ENCODE measurements around the gene CERS6. TPM values are rescaled to one million over a fixed set of nuclear protein-coding genes. Genes with fewer than 3 reads are reported as not detected.

Gene CERS6
- total and polyA plus RNA-seq, 10 of the 15 experiments (the other 5 are each of a cell fraction or from before 2014, with no cell fraction given): 1.3 to 20.4 (median 14.1) TPM

- TF ChIP-seq ZBTB40 (IDR thresholded peaks at IDR 0.05; ENCODE audit: borderline replicate concordance): no peak
- no peak for TF ChIP-seq MAX (IDR thresholded peaks at IDR 0.05; ENCODE audit: low read depth, low read length)
- no peak for TF ChIP-seq BRCA1 (IDR thresholded peaks at IDR 0.05; ENCODE audit: low read depth, low read length)
- TF ChIP-seq JUNB (IDR thresholded peaks at IDR 0.05): peak; percentile 97
- 0 out of 2 replicates have a peak, but pooled peaks have one; percentile 49 for TF ChIP-seq MYB (IDR thresholded peaks at IDR 0.05; ENCODE audit: borderline replicate concordance, low read depth, low read length)
- peak; percentile 83; the same call in 1 of the 2 replicates for TF ChIP-seq STAT3 (IDR thresholded peaks at IDR 0.05; ENCODE audit: low read depth, low read length)
- TF ChIP-seq IKZF1 (conservative IDR thresholded peaks at IDR 0.05): peak; percentile 79
- peak; percentile 81; the same call in 1 of the 2 replicates for TF ChIP-seq ZBED1 (IDR thresholded peaks at IDR 0.05; ENCODE audit: borderline replicate concordance)
- no peak for TF ChIP-seq BCLAF1 (IDR thresholded peaks at IDR 0.05)
- no peak for TF ChIP-seq ZNF274 (IDR thresholded peaks at IDR 0.05; ENCODE audit: insufficient read depth, insufficient read length)
- peak in 1 of 2 experiments; percentile 93; a peak in 1 of 4 replicates for TF ChIP-seq CEBPB (IDR thresholded peaks at IDR 0.05; ENCODE audit: borderline replicate concordance in 1 of 2, low read depth in 2 of 2, low read length in 2 of 2)
- no peak; the same call in 1 of the 2 replicates for TF ChIP-seq BMI1 (IDR thresholded peaks at IDR 0.05; ENCODE audit: borderline replicate concordance)
- no peak for TF ChIP-seq NFXL1 (IDR thresholded peaks at IDR 0.05; ENCODE audit: borderline replicate concordance)
- TF ChIP-seq CBFB (IDR thresholded peaks at IDR 0.05; ENCODE audit: low read depth): no peak
- TF ChIP-seq SMAD1 (IDR thresholded peaks at IDR 0.05; ENCODE audit: low read depth, partially characterized antibody): no peak
- peak in 1 of 2 experiments; percentile 93; a peak in 2 of 4 replicates for TF ChIP-seq ETV6 (conservative IDR thresholded peaks at IDR 0.05 in 1 of 2, IDR thresholded peaks at IDR 0.05 in 1 of 2; ENCODE audit: borderline replicate concordance in 1 of 2, low read depth in 1 of 2)
- peak; percentile 84 for TF ChIP-seq MEF2B (IDR thresholded peaks at IDR 0.05; ENCODE audit: partially characterized antibody, poor library complexity, severe bottlenecking)
- no peak for TF ChIP-seq SP1 (IDR thresholded peaks at IDR 0.05; ENCODE audit: low read depth, low read length)
- TF ChIP-seq EED (IDR thresholded peaks at IDR 0.05; ENCODE audit: low read depth): peak; percentile 93
- no peak for TF ChIP-seq PBX3 (IDR thresholded peaks at IDR 0.05; ENCODE audit: insufficient replicate concordance, low read depth, low read length)
Measured at GRCh38 chr2:168495524-168495923, 39.5 kb downstream of the CERS6 start (continued).

Measured in GM12878 (cell line).